Ovary (tissue), 3 donors: ENCODE data around the gene PDX1.
"Not testable (repeated sequence)": the region's sequence is repeated elsewhere in the genome, so short reads cannot be mapped to it uniquely, and the experiment has no call there.

ENCODE experiments used
- CTCF ChIP-seq, 3 donors: fragments of 450-650 bp in 2 of 3; fragments of 200-600 bp in 1 of 3; IDR thresholded peaks; one replicate each; pipeline versions ENCODE4 v1.5.1 to v1.8.0; 2016 to 2022; ENCODE audit warnings: antibody characterized with exemption in 3 of 3, mild to moderate bottlenecking in 1 of 3
- EP300 ChIP-seq: sonication (generic); formaldehyde crosslinking; IDR thresholded peaks from one replicate; pipeline ENCODE4 v1.6.1; 2017; ENCODE audit warnings: antibody characterized with exemption
- POLR2A ChIP-seq: fragments of 450-650 bp; IDR thresholded peaks from one replicate; pipeline ENCODE4 v1.6.1; 2017; ENCODE audit warnings: antibody characterized with exemption, mild to moderate bottlenecking, moderate library complexity
- donor health status: DM: no; HTN: no; CAD: no.

- not testable (repeated sequence) for TF ChIP-seq CTCF (IDR thresholded peaks at IDR 0.05); POLR2A; EP300
These were observed 44.4 kb downstream of the PDX1 start for GRCh38 chr13:27964206-27964605.
